ENCODE data around the gene DPF3. TPM values are rescaled to one million over a fixed set of nuclear protein-coding genes. Genes with fewer than 3 reads are reported as not detected.

Gene DPF3
- total and polyA plus RNA-seq, 2 donors (not counting 1 experiment from before 2014, with no cell fraction given): 7.6 to 13.7 TPM

DNA sequence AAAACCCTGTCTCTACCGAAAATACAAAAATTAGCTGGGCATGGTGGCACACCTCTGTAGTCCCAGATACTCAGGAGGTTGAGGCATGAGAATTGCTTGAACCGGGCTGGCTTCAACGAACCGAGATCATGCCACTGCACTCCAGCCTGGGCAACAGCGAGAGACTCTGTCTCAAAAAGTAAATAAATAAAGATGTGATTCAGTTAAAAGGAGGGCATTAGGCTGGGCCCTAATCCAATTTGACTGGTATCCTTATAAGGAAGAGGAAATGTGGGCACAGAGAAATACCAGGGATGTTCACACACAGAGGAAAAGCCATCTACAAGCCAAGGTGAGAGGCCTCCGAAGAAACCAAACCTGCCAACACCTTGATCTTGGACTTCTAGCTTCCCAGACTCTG, 22.3 kb upstream of the DPF3 start:
- peak; percentile 16 to 33 for DNase-seq (ENCODE audit: low read depth in 2 of 2)
- H4K20me1 ChIP-seq (ENCODE audit: control insufficient read depth, extremely low read depth, insufficient read depth, low read length): no peaks in the 10 kb centered on the region

GRCh38 chr14:72913809-72914208, 19.9 kb upstream of the DPF3 start:
- H3K79me2 ChIP-seq (ENCODE audit: control insufficient read depth, insufficient read depth, low read length): no peaks in the 10 kb centered on the region
- no peaks in the 10 kb centered on the region for H3K9me3 ChIP-seq (ENCODE audit: control insufficient read depth, insufficient read depth, low read depth, low read length)
- H3K4me2 ChIP-seq (ENCODE audit: extremely low read depth, insufficient read depth, low read length): no peak overlapping the region
- H3K27me3 ChIP-seq (ENCODE audit: control insufficient read depth, insufficient read depth, low read length): no peaks in the 10 kb centered on the region
- no peak overlapping the region for H2AFZ ChIP-seq (ENCODE audit: low read length)
- H3K9ac ChIP-seq (ENCODE audit: insufficient read depth, low read length): no peak overlapping the region
- H3K36me3 ChIP-seq (ENCODE audit: control insufficient read depth, insufficient read depth, low read length): no peaks in the 10 kb centered on the region
- TF ChIP-seq, protein P1, sequence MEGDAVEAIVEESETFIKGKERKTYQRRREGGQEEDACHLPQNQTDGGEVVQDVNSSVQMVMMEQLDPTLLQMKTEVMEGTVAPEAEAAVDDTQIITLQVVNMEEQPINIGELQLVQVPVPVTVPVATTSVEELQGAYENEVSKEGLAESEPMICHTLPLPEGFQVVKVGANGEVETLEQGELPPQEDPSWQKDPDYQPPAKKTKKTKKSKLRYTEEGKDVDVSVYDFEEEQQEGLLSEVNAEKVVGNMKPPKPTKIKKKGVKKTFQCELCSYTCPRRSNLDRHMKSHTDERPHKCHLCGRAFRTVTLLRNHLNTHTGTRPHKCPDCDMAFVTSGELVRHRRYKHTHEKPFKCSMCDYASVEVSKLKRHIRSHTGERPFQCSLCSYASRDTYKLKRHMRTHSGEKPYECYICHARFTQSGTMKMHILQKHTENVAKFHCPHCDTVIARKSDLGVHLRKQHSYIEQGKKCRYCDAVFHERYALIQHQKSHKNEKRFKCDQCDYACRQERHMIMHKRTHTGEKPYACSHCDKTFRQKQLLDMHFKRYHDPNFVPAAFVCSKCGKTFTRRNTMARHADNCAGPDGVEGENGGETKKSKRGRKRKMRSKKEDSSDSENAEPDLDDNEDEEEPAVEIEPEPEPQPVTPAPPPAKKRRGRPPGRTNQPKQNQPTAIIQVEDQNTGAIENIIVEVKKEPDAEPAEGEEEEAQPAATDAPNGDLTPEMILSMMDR (conservative IDR thresholded peaks at IDR 0.05 in 1 of 2, IDR thresholded peaks at IDR 0.05 in 1 of 2; ENCODE audit: low read depth in 1 of 2, low read length in 2 of 2): no peak
- no peak for TF ChIP-seq EZH2 (IDR thresholded peaks at IDR 0.05; ENCODE audit: low read length, missing control alignments)
- H4K20me1 ChIP-seq (ENCODE audit: control insufficient read depth, extremely low read depth, insufficient read depth, low read length): no peaks in the 10 kb centered on the region
- DNase-seq (ENCODE audit: low read depth in 2 of 2): no peak
- H3K4me3 ChIP-seq (replicated peaks in 1 of 4; ENCODE audit: control extremely low read depth in 1 of 4, insufficient read depth in 1 of 4, low read depth in 3 of 4, low read length in 4 of 4): no peak overlapping the region
- no peak overlapping the region for H3K27ac ChIP-seq (ENCODE audit: insufficient read depth, low read length)
- H3K4me1 ChIP-seq (ENCODE audit: control insufficient read depth, extremely low read depth, insufficient read depth, low read length): no peaks in the 10 kb centered on the region

More for the DNA sequence above, 22.3 kb upstream of the DPF3 start:
- Histone ChIP-seq H3K4me1 (ENCODE audit: control insufficient read depth, extremely low read depth, insufficient read depth, low read length) (no peaks in the 10 kb centered on the region), H3K4me3 (replicated peaks in 1 of 4; ENCODE audit: control extremely low read depth in 1 of 4, insufficient read depth in 1 of 4, low read depth in 3 of 4, low read length in 4 of 4) (no peak overlapping the region), H3K79me2 (ENCODE audit: control insufficient read depth, insufficient read depth, low read length) (no peaks in the 10 kb centered on the region), H3K9ac (ENCODE audit: insufficient read depth, low read length) (no peak overlapping the region), H3K4me2 (ENCODE audit: extremely low read depth, insufficient read depth, low read length) (no peak overlapping the region), H3K9me3 (ENCODE audit: control insufficient read depth, insufficient read depth, low read depth, low read length) (no peaks in the 10 kb centered on the region), H3K27ac (ENCODE audit: insufficient read depth, low read length) (no peak overlapping the region), H3K36me3 (ENCODE audit: control insufficient read depth, insufficient read depth, low read length) (no peaks in the 10 kb centered on the region), H2AFZ (ENCODE audit: low read length) (no peak overlapping the region), H3K27me3 (ENCODE audit: control insufficient read depth, insufficient read depth, low read length) (no peaks in the 10 kb centered on the region)
- TF ChIP-seq, protein P1 (conservative IDR thresholded peaks at IDR 0.05 in 1 of 2, IDR thresholded peaks at IDR 0.05 in 1 of 2; ENCODE audit: low read depth in 1 of 2, low read length in 2 of 2): no peak
- TF ChIP-seq EZH2 (IDR thresholded peaks at IDR 0.05; ENCODE audit: low read length, missing control alignments): no peak

GRCh38 chr14:72909163-72909562, 15.3 kb upstream of the DPF3 start:
- Histone ChIP-seq H3K27me3 (ENCODE audit: control insufficient read depth, insufficient read depth, low read length) (no peaks in the 10 kb centered on the region), H3K4me2 (ENCODE audit: extremely low read depth, insufficient read depth, low read length) (no peak overlapping the region), H3K4me1 (ENCODE audit: control insufficient read depth, extremely low read depth, insufficient read depth, low read length) (peaks cover 21% of the 10 kb centered on the region), H3K36me3 (ENCODE audit: control insufficient read depth, insufficient read depth, low read length) (no peaks in the 10 kb centered on the region), H3K9ac (ENCODE audit: insufficient read depth, low read length) (no peak overlapping the region), H3K79me2 (ENCODE audit: control insufficient read depth, insufficient read depth, low read length) (no peaks in the 10 kb centered on the region), H3K27ac (ENCODE audit: insufficient read depth, low read length) (no peak overlapping the region), H4K20me1 (ENCODE audit: control insufficient read depth, extremely low read depth, insufficient read depth, low read length) (no peaks in the 10 kb centered on the region), H3K9me3 (ENCODE audit: control insufficient read depth, insufficient read depth, low read depth, low read length) (no peaks in the 10 kb centered on the region), H3K4me3 (replicated peaks in 1 of 4; ENCODE audit: control extremely low read depth in 1 of 4, insufficient read depth in 1 of 4, low read depth in 3 of 4, low read length in 4 of 4) (no peak overlapping the region), H2AFZ (ENCODE audit: low read length) (peak overlapping the region; percentile 12)
- TF ChIP-seq, protein P1 (conservative IDR thresholded peaks at IDR 0.05 in 1 of 2, IDR thresholded peaks at IDR 0.05 in 1 of 2; ENCODE audit: low read depth in 1 of 2, low read length in 2 of 2): no peak
- TF ChIP-seq EZH2 (IDR thresholded peaks at IDR 0.05; ENCODE audit: low read length, missing control alignments): no peak
- no peak for DNase-seq (ENCODE audit: low read depth in 2 of 2)

Measured in fibroblast of lung (primary cell).